Epithelial cell of esophagus (primary cell): Measurements from ENCODE around the gene CAV2.

Experiments used
- DNase-seq: peaks from one replicate; pipeline ENCODE4 v3.0.0; 2010; ENCODE audit warnings: low read depth
- H3K4me3 ChIP-seq: 2 replicates; pipeline ENCODE4 v1.5.1; 2011; ENCODE audit warnings: mild to moderate bottlenecking, low read length, control low read depth
- TF ChIP-seq, protein P1 (sequence below): IDR thresholded peaks from 2 replicates; pipeline ENCODE4 v1.5.1; 2011; ENCODE audit warnings: low read depth, mild to moderate bottlenecking, low read length, control low read depth, inconsistent platforms; ENCODE audit not compliant: insufficient read depth; ENCODE audit errors: missing control alignments

The CAV2 gene

DNA sequence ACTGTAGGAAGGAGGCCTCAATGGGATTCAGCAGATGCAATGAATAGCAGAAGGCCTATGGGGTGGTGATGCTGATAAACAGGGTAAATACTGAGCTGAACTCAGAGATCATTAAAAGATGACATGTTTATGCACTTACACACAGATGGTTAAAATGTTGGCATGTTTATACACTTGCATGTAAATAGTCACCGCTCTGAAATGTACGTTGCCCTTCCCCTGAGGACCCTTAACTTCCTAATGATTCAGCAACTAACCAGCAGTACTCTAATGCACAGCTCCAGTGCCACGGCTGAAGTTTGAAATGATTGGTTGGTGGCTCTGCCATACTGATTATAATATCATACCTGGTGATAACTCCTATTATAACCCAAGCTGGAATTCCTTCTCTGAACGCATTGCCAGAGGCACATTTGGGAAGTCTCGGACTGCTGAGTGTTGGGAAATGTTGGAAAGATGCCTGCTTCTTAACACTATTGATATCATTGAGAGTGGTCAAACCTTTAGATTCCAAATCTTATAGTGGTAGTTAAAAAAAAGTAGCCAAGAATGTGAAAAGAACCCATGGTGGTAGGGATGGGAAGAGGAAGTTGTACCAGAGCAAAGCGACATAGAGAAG is 21.6 kb downstream of the CAV2 start:
- no peak overlapping the region for H3K4me3 ChIP-seq
- TF ChIP-seq, protein P1, sequence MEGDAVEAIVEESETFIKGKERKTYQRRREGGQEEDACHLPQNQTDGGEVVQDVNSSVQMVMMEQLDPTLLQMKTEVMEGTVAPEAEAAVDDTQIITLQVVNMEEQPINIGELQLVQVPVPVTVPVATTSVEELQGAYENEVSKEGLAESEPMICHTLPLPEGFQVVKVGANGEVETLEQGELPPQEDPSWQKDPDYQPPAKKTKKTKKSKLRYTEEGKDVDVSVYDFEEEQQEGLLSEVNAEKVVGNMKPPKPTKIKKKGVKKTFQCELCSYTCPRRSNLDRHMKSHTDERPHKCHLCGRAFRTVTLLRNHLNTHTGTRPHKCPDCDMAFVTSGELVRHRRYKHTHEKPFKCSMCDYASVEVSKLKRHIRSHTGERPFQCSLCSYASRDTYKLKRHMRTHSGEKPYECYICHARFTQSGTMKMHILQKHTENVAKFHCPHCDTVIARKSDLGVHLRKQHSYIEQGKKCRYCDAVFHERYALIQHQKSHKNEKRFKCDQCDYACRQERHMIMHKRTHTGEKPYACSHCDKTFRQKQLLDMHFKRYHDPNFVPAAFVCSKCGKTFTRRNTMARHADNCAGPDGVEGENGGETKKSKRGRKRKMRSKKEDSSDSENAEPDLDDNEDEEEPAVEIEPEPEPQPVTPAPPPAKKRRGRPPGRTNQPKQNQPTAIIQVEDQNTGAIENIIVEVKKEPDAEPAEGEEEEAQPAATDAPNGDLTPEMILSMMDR: no peak
- DNase-seq: peak; percentile 89

DNA sequence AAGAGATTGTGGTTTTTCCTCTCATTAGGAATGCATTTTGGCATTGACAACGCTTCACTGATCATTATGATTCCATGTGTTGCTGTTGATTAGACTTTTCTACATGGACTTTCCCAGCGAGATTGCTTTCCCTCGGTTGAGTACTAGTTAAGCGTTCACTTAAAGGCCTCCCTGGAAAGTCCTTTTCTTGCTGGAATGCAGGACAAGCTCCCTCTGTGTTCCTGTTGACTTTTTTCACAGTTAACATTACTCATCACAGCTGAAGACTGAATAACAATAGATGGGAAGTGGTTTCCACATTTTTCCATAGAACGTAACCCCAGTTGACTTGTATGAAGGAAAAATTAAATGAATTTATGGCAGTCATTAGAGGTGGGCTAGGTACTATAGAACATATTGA is 22.7 kb downstream of the CAV2 start:
- DNase-seq: peak; percentile 88

DNA sequence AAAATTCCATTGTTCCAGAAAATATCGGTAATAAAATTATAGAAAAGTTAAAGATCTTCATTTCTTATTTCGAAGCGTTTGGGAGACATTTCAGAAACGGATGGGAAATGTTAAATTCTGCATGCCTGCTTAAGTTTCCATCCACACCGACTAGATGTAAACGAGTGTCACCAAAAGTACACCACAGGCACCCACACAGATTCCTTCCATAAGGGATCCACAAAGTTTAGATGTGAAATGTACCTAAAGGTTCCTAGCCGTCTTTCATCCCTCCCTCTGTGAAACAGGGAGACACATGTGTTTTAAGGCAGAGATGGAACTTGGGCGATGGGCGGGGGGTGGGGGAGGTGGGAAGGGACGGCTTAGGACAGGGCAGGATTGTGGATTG is 24.7 kb downstream of the CAV2 start:
- peak overlapping the region; percentile 0 for H3K4me3 ChIP-seq
- TF ChIP-seq, protein P1: no peak
- no peak for DNase-seq

More for the DNA sequence above, 22.7 kb downstream of the CAV2 start:
- TF ChIP-seq, protein P1: no peak
- H3K4me3 ChIP-seq: no peak overlapping the region

DNA sequence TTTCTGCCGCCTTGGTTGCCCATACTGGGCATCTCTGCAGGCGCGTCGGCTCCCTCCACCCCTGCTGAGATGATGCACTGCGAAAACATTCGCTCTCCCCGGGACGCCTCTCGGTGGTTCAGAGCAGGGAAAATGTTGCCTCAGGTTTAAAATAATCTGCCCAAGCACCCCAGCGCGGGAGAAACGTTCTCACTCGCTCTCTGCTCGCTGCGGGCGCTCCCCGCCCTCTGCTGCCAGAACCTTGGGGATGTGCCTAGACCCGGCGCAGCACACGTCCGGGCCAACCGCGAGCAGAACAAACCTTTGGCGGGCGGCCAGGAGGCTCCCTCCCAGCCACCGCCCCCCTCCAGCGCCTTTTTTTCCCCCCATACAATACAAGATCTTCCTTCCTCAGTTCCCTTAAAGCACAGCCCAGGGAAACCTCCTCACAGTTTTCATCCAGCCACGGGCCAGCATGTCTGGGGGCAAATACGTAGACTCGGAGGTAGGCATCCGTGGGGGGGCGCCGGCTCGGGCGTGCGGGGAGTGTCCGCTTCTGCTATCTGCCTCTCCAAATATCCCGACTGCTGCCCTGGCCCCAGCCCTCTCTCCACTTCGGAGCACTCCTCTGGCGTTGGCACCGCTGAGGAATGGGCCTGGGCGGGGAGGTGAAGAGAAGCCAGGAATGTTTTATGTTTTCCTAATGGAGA is 25.2 kb downstream of the CAV2 start, which contains the start of gene CAV1:
Gene CAV1, plus strand, starts transcription at position 428 of the 689 bp plus-strand sequence. Its CDS starts 27 bp downstream, at position 455.
- TF ChIP-seq, protein P1: peak; percentile 31
- DNase-seq: peak; percentile 98
- H3K4me3 ChIP-seq: peak within 1 kb of the TSS; percentile 94

DNA sequence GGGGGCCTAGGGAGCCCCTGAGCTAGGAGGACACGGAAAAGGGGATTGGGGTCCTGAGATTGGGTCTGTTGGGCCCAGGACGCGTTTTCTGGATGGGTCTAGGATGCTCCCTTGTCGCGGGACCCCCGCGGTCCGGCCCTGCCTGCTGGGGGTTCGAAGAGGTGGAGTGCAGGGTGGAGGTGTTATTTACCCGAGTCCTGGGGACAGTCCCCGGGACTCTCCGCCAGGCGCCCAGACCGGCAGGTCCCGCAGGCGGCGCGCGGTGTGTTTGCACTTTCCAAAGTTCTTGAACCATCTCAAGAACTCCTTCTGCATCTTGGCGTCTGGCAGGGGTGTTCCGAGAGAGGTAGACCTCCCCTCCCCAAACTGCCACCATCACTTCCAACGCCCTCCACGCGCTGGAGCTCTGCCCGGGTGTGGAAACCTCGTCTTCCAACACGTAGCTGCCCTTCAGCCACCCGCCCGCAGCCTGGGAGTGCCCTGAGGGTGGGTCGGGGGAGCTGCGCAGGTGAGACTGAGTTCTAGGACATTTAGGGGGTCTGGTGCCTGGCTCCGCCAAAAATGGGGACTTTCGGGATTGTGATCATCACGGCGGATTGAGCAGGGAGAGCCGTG is 25.9 kb downstream of the CAV2 start:
- DNase-seq: peak; percentile 31
- peak overlapping the region; percentile 94 for H3K4me3 ChIP-seq
- TF ChIP-seq, protein P1: peak; percentile 8

DNA sequence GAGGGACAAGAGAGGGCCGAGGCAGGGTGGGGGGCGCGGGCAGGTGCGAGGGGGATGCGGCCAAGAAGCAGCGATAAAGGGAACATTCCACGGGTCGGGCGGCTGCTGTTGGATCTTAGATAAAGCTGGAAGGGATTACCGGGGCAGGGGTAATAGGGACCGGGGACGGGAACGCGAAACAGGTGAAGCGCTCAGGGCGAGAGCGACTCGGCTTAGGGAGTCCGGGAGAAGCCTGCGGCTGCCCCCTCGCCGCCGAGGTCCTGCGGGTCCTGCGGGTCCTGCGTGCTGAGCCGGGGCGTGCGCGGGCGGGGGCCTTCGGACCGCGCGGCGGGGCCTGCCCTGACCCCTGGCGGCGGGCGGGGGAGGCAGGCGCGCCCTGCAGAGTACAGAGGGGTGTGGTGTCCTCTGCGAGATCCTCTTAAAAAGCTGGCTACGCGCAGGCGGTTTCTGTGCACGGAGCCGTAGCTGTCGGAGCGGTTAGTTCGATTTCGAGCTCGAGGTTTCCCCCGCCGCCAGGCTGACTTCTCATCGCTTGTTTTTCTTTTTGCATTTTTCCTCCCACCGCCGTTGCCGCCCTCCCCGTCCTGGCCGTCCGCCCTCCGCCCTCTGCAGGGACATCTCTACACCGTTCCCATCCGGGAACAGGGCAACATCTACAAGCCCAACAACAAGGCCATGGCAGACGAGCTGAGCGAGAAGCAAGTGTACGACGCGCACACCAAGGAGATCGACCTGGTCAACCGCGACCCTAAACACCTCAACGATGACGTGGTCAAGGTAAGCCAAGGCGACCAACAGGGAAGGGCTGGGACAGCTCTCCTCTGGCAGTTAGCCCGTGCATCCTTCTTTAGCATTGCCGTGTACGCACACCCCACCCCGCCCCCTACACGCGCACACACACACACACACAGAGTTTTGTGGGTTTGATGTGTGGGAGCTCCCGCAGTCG is 26.6 kb downstream of the CAV2 start:
- peak overlapping the region; percentile 94 for H3K4me3 ChIP-seq
- TF ChIP-seq, protein P1: peak; percentile 44
- peak; percentile 83 for DNase-seq
